Measurements from ENCODE around the gene LIG1.

DNA sequence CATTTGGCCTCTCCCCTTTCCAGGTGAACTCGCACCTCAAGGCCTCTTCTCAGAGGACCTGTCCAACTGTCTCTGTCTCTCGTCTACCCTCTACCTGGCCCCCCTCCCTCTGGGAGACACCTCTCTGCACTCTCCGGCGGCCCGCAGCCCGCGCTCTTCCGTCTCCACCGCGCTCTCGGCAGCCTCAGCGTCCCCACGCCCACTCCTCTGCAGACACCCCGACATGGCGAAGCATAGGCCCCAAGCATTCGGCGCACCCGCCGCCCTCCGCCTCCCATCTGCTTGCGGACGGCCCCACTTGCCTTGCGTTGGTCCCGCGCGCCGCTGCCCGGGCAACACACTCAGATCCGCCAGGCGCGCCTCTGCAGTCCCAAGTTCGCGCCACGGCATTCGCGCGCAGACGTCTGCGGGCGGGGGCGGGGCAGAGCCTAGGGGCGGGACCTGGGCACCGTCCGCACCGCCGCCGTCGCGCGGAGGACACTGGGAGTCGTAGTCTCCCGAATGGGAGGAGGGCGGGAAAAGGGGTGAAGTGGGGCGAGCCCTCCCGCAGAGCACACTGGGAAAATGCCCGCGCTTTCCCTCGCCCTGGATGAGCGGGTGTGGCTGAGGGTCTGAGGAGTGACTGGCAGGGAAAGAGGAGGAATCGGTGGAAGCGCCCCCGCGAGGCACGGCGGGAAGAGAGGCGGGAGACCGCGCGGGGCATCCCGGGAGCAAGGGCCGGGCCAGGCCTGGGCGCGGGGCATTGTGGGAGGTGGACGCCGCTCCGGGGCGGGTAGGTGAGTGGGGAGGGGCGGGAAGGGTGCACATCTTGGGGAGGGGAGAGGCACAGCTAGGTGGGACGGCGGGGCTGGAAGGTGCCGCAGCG lies at the start of gene LIG1, which contains the start of gene ZSWIM9:
- no peak for TF ChIP-seq MAFK (IDR thresholded peaks at IDR 0.05; ENCODE audit: low read length)
- TF ChIP-seq, protein P1, sequence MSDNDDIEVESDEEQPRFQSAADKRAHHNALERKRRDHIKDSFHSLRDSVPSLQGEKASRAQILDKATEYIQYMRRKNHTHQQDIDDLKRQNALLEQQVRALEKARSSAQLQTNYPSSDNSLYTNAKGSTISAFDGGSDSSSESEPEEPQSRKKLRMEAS (CRISPR knock-in tag; IDR thresholded peaks at IDR 0.05): peak; percentile 83
- TF ChIP-seq, protein P2, sequence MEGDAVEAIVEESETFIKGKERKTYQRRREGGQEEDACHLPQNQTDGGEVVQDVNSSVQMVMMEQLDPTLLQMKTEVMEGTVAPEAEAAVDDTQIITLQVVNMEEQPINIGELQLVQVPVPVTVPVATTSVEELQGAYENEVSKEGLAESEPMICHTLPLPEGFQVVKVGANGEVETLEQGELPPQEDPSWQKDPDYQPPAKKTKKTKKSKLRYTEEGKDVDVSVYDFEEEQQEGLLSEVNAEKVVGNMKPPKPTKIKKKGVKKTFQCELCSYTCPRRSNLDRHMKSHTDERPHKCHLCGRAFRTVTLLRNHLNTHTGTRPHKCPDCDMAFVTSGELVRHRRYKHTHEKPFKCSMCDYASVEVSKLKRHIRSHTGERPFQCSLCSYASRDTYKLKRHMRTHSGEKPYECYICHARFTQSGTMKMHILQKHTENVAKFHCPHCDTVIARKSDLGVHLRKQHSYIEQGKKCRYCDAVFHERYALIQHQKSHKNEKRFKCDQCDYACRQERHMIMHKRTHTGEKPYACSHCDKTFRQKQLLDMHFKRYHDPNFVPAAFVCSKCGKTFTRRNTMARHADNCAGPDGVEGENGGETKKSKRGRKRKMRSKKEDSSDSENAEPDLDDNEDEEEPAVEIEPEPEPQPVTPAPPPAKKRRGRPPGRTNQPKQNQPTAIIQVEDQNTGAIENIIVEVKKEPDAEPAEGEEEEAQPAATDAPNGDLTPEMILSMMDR (IDR thresholded peaks at IDR 0.05 in 2 of 3, conservative IDR thresholded peaks at IDR 0.05 in 1 of 3; ENCODE audit: insufficient read depth in 2 of 3, low read depth in 1 of 3, low read length in 3 of 3): no peak; a peak in 2 of 6 replicates
- TF ChIP-seq ZNF79 (CRISPR knock-in tag; IDR thresholded peaks at IDR 0.05; ENCODE audit: low read depth): no peak
- TF ChIP-seq POLR2A (conservative IDR thresholded peaks at IDR 0.05): peak; percentile 85

Data from K562 (cell line).